SW480 (cell line): ENCODE results near the gene LSM12.

Experiments used
- DNase-seq: peaks from one replicate; pipeline ENCODE4 v3.0.0-alpha.2; 2016; ENCODE audit warnings: low spot score

The LSM12 gene

DNA sequence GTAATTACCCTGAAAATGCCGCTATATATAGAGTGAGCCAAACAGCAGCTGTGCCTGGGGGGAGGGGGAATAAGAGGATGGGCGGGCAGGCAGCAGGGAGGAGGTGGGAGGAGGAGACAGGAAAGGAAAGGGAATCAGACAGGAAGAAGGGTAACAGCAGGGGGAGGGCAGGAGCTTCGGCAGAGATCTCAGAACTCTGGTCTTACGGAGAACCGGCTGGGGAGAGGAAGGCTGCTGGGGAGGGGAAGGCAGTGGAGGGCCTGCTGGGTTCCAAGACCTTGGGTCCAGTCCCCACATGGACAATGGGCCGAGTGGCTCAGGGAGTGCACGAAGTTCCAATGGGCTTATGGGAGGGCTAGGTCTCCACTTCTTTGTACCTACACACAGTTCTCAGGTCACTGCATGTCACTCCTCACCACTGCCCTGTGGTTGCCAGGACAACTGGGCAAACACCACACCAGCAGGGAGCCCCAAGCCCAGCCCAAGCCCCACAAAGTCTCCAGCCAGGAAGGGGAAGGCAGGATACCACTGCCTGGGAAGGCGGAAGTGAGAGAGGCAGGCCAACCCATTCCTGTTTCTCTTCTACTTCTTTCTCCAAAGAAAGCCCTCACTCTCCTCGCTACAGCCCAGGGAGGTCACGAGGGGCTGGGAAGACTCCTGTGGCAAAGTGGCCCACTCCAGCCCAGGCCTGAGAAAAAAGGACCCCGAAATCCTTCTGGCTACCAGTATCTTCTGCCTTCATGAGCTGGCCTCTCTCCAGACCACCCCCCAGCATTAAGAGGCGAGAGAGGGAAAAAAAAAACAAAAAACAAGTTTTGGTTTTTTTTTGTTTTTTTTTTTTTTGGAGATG lies 29.4 kb upstream of the LSM12 start:
- DNase-seq = peak; percentile 82

DNA sequence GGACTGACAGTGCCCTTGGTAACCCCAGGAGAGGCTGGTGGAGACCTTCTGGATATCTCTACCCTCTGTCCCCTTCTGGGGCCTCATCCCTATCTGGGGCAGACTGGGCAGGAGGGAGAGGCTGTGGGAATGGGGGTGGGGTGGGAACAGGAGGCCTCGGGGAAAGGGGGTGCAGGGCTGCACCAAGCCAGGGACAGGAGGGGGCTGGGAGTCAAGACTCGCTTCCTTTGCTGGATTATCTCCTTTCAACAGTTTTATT lies 28.8 kb upstream of the LSM12 start:
- DNase-seq = no peak

- no peak for DNase-seq
These were observed 28.4 kb upstream of the LSM12 start for GRCh38 chr17:44094701-44095387.

DNA sequence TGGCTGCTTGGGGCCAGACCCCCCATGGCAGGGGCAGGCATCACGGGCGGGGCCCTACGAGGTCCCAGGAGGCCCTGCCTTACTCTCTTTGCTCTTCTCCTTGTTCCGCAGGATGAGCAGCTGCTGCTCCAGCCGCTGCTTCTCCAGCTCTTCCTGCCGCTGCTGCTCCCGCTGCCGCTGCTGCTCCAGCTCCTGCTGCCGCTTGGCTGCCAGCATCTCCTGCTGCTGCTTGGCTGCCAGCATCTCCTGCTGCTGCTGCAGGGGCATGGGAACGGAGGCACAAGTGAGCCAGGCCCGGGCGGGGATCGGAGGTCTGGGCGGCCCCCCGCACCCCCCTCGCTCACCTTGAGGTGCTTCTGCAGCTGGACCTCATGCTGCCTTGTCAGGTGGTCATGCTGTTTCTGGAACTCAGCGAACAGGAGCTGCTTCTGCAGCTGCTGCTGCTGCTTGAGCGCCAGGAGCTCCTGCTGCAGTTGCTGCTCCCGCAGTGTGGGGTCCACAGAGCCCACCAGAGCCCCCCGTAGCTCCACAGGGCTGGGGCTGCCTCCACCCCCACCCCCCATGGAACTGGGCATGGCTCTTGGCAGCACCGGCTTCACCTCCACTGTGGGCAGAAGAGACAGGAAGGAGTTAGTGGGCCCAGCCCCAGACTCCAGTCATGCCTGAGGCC lies 26.9 kb upstream of the LSM12 start:
- DNase-seq = no peak

DNA sequence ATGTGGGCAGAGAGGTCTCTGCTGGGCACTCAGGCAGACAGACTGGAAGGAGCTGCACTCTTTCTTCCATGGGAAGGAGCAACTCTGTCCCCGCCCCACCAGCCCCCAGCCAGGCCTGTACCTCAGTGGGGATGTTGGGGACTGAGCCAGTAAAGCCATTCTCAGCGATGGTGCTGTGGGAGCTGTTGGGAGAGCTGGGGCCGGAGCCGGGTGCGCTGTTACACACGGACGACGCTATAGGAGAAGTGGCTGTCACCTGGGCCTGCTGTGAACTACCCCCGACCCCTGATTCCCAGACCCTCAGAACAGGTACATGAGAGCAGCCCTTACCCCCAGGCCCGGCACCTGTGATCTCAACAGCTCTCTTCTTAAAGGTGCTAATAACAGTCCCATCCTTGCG lies 25.6 kb upstream of the LSM12 start:
- no peak for DNase-seq

DNA sequence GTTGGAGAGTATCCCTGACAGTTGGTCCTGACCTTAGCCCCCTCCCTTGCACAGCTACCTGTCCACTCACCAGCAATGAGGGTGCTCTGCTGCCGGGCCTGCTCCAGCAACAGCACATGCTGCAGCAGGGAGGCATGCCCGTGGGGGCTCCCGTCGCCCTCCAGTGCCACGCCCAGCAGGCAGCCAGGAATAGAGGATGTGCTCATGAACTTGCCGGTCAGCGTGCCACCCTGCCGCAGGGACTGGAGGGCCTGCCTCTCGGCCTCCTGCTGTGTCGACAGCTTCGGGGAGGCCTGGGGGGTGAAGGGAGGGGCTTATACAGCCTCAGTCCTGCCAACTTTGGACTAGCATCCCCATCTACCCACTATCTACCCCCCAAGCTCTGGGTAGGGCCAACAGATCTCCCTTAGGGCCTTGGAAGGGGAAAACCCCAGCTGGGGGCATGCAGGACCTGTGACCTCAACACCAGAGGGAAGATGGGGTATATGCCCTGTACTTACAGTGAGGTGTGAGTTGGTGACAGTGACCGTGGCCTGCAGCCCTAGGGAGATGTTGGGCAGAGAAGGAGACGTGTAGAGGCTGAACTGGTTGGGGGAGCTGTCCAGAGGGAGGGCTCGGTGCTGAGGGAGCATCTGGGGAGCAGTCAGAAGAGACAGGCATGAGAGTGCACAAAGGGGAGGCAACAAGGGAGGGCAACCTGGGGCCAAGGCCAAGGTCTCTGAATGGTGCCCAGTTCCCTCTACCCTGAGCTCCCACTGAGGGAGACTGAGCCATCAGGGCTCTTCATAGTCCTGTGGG lies 24.9 kb upstream of the LSM12 start:
- DNase-seq = no peak

- no peak for DNase-seq
These were observed 21.8 kb upstream of the LSM12 start for GRCh38 chr17:44088254-44088653.

DNA sequence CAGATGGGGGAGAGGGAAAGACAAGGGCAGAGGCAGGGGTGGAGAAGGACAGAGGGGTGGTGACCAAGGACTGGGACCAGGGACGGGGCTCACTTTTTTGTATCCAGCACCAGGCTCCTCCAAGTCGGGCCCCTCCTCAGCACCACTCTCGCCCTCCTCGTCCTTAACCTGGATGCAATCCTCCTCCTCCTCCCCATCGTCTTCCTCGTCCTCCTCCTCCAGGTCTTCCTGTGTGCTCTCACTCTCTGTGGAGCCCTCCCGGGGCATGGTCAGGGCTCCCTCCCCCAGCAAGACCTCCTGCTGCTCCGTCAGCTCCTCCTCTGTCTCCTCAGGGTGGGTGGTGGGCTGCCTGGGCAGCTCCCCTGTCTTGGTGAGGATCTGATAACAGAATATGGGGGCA lies 20.8 kb upstream of the LSM12 start:
- DNase-seq = no peak

DNA sequence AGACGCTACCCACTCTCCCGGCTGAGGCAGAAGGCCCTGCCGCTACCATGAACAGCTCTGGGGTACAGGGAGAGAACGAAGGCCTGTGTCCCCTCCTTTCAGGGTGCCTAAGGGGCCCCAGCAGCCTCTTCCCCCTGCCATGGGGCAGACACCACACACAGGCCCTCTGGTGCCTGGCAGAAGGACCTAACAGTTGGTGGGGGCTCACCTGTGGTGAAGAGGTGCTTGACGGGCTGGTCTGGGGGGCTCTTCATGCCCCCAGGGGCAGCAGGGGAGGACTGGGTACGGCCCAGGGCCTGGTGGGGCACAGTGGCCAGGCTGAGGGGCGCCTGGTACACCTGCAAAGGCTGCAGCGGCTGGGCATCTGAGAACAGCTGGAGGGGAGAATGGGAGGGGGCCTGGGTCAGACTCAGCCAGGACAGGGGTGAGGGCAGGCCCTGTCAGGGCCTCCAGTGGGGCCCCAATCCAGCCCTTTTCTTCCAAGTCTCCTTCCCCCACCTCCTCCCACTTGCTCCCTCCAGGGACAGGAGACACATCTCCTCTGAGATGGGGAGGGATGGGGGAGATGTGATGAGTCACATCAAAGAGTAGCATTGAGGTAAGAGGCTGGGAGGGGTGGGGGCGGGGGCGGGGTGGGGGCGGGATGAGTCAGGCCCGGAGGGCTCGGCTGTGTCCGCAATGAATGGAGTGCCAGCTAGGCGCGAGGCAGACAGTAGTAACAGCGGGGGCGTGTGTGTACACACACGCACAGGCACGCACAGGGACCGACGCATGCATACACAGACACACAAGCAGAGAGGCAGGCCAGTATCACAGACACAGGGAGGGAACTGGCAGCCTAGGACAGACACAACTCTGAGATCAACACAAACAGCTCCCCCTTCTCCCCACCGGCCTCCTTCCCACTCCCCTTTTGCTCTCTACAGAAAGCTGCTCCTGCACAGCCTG lies 20.2 kb upstream of the LSM12 start:
- peak; percentile 88 for DNase-seq

DNA sequence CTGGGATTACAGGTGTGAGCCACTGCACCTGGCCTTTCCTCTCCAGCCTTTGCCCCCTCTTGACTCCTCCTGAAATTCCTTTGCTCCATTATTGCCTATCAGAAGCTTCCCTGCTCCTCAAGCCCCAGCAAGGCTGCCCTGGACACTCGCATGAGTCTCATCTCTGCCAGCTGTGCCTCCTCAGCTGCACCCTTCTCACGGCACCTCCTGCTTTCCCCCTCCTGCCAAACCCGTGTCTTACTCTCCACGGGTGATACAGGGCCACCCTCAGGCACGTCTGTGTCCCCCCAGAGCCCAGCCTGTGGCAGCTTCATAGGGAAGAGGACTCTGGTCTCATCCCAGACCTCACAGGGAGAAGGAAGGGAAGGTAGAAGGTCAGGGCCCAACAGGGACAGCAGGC lies 19.4 kb upstream of the LSM12 start:
- DNase-seq = no peak

DNA sequence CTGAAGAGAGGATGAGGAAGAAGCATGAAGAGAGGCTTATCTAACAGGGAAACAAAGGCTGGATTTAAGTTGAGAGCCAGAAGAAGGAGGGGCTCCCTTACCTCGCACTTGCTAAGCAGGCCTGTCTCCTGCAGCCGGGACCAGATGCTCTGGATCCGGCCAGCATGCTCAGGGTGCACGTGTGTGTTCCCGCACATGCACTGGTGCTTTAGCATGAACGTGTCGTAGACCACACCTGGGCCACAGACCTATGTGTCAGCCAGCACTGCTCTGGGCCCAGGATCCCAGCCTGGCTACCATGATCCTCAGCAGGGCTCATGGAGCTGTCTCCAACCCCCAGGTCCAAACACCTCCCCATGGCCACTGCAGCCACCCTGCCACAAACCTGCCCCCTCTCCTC lies 18.4 kb upstream of the LSM12 start:
- no peak for DNase-seq

- no peak for DNase-seq
These were observed 17.7 kb upstream of the LSM12 start for GRCh38 chr17:44084131-44084538.

DNA sequence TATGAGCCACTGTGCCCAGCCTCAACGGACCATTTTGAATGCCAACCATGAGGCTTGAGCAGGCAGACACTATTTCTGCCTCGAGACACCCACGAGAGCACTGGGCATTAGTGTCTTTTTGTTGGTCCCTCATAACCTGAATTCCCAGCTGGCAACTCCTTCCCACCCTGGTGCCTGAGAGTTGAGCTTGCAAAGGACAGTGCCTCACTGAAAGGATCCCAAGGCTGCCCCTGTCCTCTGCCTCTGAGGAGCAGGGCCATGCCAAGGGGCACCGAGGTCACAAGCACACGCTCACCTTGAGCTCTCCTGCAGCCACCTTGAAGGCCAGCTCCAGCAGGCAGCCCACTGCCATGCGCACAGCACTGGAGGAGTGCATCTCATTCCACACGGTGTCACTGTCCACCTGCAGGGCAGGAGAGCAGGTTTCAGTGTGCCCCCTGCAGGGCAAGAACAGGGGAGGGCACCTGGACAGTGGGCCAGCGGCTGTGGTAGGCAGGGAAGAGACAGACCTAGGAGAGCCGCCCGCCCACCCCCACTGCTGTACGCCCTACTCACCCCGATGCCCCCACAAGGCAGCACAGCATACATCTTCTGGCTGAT lies 16.9 kb upstream of the LSM12 start:
- DNase-seq = peak; percentile 74

DNA sequence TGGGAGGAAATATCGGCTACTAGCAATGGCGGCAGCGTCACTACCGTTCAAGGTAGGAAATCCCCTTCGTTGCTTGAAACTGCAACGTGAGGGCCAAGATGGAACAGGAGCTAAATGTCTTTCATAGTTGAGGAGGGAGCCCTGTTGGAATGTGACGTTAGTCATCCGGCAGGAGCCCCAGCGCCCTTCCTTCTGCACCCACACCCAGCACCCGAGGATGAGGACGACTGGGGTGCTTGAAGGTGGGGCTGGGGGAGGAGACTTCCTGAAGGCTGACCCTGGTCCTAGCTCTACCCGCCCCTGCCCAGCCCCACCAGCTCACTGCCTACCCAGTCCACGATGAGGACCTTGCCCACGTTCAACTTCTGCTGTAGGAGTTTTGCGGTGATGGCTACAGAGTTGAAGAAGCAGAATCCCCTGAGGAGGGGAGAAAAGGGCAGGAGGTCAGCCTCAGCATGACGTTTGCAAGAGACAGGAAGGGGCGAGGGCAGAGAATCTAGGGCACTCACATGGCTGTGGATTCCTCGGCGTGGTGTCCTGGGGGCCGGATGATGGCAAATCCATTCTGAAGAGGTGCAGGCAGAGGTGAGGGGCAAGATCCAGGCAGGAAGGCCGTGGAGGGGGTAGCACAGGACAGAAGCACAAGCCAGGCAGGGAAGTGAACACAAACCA lies 15.9 kb upstream of the LSM12 start:
- DNase-seq = no peak

- no peak for DNase-seq
These were observed 15.2 kb upstream of the LSM12 start for GRCh38 chr17:44081681-44082080.

DNA sequence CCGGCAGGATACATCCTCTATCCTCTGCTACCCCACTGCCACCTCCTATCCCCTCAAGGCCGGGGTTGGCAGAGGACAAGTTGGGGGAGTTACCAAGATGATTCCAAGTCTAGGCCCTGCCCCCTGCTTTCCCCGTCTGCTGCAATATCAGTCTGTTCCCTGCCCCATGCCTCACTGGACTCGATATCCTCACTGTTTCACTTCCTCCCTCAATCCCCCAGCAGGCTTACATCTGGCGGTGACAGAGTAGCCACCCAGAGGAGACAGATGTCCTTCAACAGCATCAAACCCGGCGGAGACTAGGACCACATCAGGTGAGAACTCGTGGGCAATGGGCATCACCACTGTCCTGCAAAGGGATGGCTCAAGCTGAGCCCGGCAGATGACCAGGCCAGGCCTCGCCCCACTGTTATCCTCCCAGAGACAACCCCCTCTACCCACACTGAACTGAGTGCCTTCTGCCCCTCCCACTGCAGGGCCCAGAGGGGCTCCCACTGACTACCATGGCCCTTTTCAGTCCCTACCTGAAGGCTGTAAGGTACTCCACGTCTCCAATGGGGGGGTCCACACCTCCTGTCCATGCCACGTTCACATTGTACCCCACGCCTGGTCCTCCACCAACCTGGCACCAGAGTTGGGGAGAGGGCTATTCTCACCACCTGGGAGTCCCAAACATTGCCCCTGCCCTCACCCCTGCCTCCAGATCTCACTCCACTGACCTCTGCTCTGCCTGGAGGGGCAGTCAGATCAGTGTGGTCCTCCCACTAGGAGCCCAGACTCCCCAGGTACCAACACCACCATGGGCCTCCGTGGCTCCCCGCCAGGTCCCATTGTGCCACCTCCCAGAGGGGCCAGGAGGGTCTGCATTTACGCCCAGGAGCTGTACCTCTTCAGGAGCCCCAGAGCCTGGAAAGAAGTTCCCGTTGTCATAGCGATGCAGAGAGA lies 13.7 kb upstream of the LSM12 start:
- DNase-seq = no peak

DNA sequence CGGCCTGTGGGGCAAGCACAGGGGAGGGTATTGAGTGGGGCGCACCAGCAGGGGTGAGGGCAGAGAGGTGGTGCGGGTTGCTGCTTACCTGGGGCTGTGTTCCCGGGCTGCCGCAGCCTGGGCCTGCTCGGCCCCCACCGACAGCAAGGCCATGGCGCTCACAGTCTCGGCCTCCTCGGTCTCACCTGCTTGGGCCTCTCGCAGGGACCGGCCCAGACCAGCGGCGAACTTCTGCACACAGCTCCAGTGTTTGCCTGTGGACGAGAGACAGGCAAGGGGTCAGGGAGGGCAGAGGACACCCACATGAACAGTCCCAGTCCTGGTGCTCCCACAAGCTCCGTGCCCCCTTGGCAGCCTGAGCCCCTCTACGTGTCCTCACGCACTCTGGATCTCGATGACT lies 11.9 kb upstream of the LSM12 start:
- DNase-seq = no peak

- DNase-seq = no peak
These were observed 11.1 kb upstream of the LSM12 start for GRCh38 chr17:44077595-44077909.
